OCI-LY7 (cell line): ENCODE measurements around the gene OGFRL1. TPM values are rescaled to one million over a fixed set of nuclear protein-coding genes. Genes with fewer than 3 reads are reported as not detected.

Experiments
- BruUV-seq: library from RNA; stranded (reverse); fragments of 400-500 nt; replicated peaks from 2 replicates; lab custom pipeline; 2021; lab: Mats Ljungman, UMichigan
- CTCF ChIA-PET: fragments of 300-600 bp; sonication (Branson Sonifier 250); formaldehyde crosslinking; loops from one replicate; lab custom pipeline; 2022; ENCODE audit warnings: antibody characterized with exemption; ENCODE audit not compliant: unreplicated experiment; lab: Charles Lee
- POLR2A ChIA-PET: fragments of 300-600 bp; sonication (Branson Sonifier 250); formaldehyde crosslinking; loops from one replicate; lab custom pipeline; 2022; ENCODE audit warnings: antibody characterized with exemption; lab: Charles Lee
- DNase-seq: peaks from one replicate; pipeline ENCODE4 v3.0.0-alpha.2; 2015; ENCODE audit warnings: low spot score
- H2AFZ ChIP-seq: fragments of 200-600 bp; sonication (generic), shearing (Covaris generic); 2 replicates; pipeline ENCODE4 v1.6.1; 2014; ENCODE audit warnings: mild to moderate bottlenecking, antibody characterized with exemption, low read length, moderate library complexity
- H3K27ac ChIP-seq: fragments of 200-600 bp; sonication (generic); 2 replicates; pipeline ENCODE4 v1.5.1; 2014; ENCODE audit warnings: mixed run types, low read depth, mild to moderate bottlenecking, moderate library complexity, low read length, inconsistent platforms; ENCODE audit not compliant: poor library complexity, severe bottlenecking
- H3K36me3 ChIP-seq: fragments of 200-600 bp; sonication (generic); 2 replicates; pipeline ENCODE4 v1.6.1; 2014; ENCODE audit warnings: mild to moderate bottlenecking, antibody characterized with exemption, low read length, moderate library complexity, mixed read lengths; ENCODE audit not compliant: insufficient read depth
- H3K4me1 ChIP-seq: fragments of 200-600 bp; sonication (generic); 2 replicates; pipeline ENCODE4 v1.5.1; 2014; ENCODE audit warnings: mild to moderate bottlenecking, low read length; ENCODE audit not compliant: insufficient read depth, poor library complexity, severe bottlenecking
- H3K4me2 ChIP-seq: fragments of 200-600 bp; sonication (generic); 2 replicates; pipeline ENCODE4 v1.6.1; 2014; ENCODE audit warnings: mild to moderate bottlenecking, low read length
- H3K4me3 ChIP-seq: fragments of 200-600 bp; sonication (generic); 2 replicates; pipeline ENCODE4 v1.5.1; 2014; ENCODE audit warnings: mild to moderate bottlenecking, low read depth, low read length; ENCODE audit not compliant: poor library complexity, severe bottlenecking
- H3K79me2 ChIP-seq: fragments of 200-600 bp; sonication (generic); 2 replicates; pipeline ENCODE4 v1.6.1; 2016; ENCODE audit warnings: low read depth, mild to moderate bottlenecking, low read length, moderate library complexity, mixed read lengths; ENCODE audit not compliant: insufficient read depth
- H3K9me2 ChIP-seq: fragments of 200-600 bp; sonication (generic); 2 replicates; pipeline ENCODE4 v1.6.1; 2016; ENCODE audit warnings: mild to moderate bottlenecking, low read length, mixed read lengths; ENCODE audit not compliant: insufficient read depth
- H3K9me3 ChIP-seq: fragments of 200-600 bp; sonication (generic); 2 replicates; pipeline ENCODE4 v1.6.1; 2014; ENCODE audit warnings: mild to moderate bottlenecking, mixed run types, low read length, mixed read lengths
- H4K20me1 ChIP-seq: fragments of 200-600 bp; sonication (generic); 2 replicates; pipeline ENCODE4 v1.6.1; 2014; ENCODE audit warnings: mild to moderate bottlenecking, antibody characterized with exemption, low read length, moderate library complexity, mixed read lengths; ENCODE audit not compliant: insufficient read depth
- EZH2phosphoT487 ChIP-seq: fragments of 200-600 bp; sonication (generic); IDR thresholded peaks from 2 replicates; pipeline ENCODE4 v1.6.1; 2018; ENCODE audit warnings: low read depth, borderline replicate concordance, mild to moderate bottlenecking, mixed run types, antibody characterized with exemption, low read length, moderate library complexity, mixed read lengths
- intact Hi-C: fragments of 100-400 bp; cut with micrococcal nuclease; formaldehyde crosslinking; loops from one replicate; pipeline ENCODE4 v1.10.0; 2022; ENCODE audit not compliant: unreplicated experiment
- total RNA-seq, 2 experiments: library from RNA; depleted of rRNA in 1 of 2; stranded (reverse); fragments of >200 nt in 1 of 2; shearing (Covaris generic) in 1 of 2; gene quantifications; 2 replicates each; pipeline ENCODE4 v1.2.3, GENCODE V29; 2014 to 2022
- TF ChIP-seq, protein P1 (sequence below): fragments of 200-600 bp; sonication (generic); conservative IDR thresholded peaks from 2 replicates; pipeline ENCODE4 v1.5.1; 2014; ENCODE audit warnings: mild to moderate bottlenecking, antibody characterized with exemption, low read length, moderate library complexity, mixed read lengths

Gene OGFRL1
- total RNA-seq, 2 experiments from 2014 or later: 32.9 to 33.5 TPM

DNA sequence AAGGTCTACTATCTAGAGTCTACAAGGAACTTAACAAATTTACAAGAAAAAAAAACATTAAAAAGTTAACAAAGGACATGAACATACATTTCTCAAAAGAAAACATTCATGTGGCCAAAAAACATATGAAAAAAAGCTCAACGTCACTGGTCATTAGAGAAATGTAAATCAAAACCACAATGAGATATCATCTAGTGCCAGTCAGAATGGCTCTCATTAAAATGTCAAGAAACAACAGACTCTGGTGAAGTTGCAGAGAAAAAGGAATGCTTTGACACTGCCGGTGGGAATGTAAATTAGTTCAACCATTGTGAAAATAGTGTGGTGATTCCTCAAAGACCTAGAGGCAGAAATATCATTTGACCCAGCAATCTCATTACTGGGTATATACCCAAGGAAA lies 48.3 kb downstream of the OGFRL1 start:
- Histone ChIP-seq H3K79me2 (no peaks in the 10 kb centered on the region), H3K4me3 (no peak overlapping the region), H3K4me2 (no peak overlapping the region), H4K20me1 (no peaks in the 10 kb centered on the region), H3K36me3 (no peaks in the 10 kb centered on the region), H3K9me2 (no peaks in the 10 kb centered on the region), H3K9me3 (no peaks in the 10 kb centered on the region), H3K4me1 (no peaks in the 10 kb centered on the region), H2AFZ (no peak overlapping the region), H3K27ac (no peak overlapping the region)
- ChIA-PET POLR2A (no interaction called here), CTCF (no interaction called here)
- no TSS peak for BruUV-seq
- intact Hi-C loops: no loop called here
- DNase-seq: no peak
- no peak for TF ChIP-seq EZH2phosphoT487
- TF ChIP-seq, protein P1, sequence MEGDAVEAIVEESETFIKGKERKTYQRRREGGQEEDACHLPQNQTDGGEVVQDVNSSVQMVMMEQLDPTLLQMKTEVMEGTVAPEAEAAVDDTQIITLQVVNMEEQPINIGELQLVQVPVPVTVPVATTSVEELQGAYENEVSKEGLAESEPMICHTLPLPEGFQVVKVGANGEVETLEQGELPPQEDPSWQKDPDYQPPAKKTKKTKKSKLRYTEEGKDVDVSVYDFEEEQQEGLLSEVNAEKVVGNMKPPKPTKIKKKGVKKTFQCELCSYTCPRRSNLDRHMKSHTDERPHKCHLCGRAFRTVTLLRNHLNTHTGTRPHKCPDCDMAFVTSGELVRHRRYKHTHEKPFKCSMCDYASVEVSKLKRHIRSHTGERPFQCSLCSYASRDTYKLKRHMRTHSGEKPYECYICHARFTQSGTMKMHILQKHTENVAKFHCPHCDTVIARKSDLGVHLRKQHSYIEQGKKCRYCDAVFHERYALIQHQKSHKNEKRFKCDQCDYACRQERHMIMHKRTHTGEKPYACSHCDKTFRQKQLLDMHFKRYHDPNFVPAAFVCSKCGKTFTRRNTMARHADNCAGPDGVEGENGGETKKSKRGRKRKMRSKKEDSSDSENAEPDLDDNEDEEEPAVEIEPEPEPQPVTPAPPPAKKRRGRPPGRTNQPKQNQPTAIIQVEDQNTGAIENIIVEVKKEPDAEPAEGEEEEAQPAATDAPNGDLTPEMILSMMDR: no peak

DNA sequence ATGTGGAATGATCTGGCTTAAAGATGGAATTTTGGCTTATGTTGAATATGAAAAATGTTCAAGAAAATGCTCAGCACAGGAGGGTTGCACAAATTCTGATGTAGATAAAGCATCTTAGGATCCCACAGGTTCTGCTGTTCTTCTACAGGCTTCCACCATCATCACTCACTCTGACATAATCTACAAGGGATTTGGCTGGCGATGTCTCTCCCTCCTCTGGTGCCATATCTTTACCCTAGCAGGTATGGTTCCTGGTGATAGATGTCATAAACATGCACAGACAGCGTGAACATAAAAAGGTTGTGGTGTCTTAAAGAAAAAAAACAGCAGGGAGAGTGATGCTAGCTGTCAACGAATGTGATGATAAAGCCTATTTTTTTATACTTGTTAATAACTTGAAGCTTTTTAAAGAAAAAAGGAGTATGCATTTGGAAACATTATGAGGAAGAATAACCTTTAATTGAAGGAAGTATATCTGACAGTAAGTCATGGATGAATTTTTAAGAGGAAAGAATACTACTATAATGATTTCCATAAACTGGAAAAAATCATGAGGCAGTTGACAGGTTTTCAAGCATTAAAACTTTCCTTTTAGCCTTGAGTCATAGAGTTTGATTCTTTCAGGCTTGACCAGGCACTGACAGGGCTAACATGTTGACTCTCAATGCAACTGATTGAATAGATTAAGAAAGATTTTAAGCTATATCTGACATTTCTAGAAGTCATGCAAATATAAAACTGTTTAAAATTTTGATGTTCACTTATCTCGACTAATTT lies 50.1 kb downstream of the OGFRL1 start:
- TF ChIP-seq, protein P1: no peak
- no peak for TF ChIP-seq EZH2phosphoT487
- intact Hi-C loops: no loop called here
- POLR2A ChIA-PET: interaction anchor here (0.6 kb wide), 1 partner anchor 261 kb away, joined by 4 read pairs; no protein-coding TSS in a partner anchor
- CTCF ChIA-PET: no interaction called here
- no peaks in the 10 kb centered on the region for H3K79me2 ChIP-seq
- H3K4me1 ChIP-seq: no peaks in the 10 kb centered on the region
- no peak overlapping the region for H3K27ac ChIP-seq
- no peak overlapping the region for H3K4me3 ChIP-seq
- no peaks in the 10 kb centered on the region for H4K20me1 ChIP-seq
- H3K36me3 ChIP-seq: no peaks in the 10 kb centered on the region
- H3K9me2 ChIP-seq: no peaks in the 10 kb centered on the region
- no peaks in the 10 kb centered on the region for H3K9me3 ChIP-seq
- H3K4me2 ChIP-seq: no peak overlapping the region
- no TSS peak for BruUV-seq
- no peak for DNase-seq
- no peak overlapping the region for H2AFZ ChIP-seq

DNA sequence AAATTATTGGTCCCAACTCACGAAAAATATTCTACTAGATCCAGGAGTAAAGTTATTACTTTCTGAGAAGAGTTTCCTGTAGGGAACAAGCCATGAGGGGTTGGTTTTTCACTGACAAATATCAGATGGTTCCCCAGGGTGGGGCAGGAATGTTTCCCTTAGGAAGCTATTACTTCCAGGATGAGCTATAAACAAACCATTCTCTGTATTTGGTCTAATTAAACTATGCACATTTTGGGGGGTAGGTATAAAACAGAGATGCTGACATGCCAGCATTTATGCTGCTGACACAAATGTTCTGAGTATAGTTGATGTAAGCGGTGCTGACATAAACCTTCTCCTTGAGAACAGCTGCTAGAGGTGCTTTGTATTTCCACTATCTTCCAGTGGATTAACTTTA lies 54.2 kb downstream of the OGFRL1 start:
- intact Hi-C loops: no loop called here
- Histone ChIP-seq H3K27ac (no peak overlapping the region), H4K20me1 (no peaks in the 10 kb centered on the region), H2AFZ (no peak overlapping the region), H3K9me2 (no peaks in the 10 kb centered on the region), H3K9me3 (no peaks in the 10 kb centered on the region), H3K36me3 (no peaks in the 10 kb centered on the region), H3K4me2 (no peak overlapping the region), H3K4me3 (no peak overlapping the region), H3K4me1 (peaks cover 4% of the 10 kb centered on the region), H3K79me2 (no peaks in the 10 kb centered on the region)
- ChIA-PET POLR2A (interaction anchor here (0.9 kb wide), 1 partner anchor 921 kb away, joined by 5 read pairs; no protein-coding TSS in a partner anchor), CTCF (no interaction called here)
- BruUV-seq: no TSS peak
- no peak for DNase-seq
- TF ChIP-seq EZH2phosphoT487: no peak
- TF ChIP-seq, protein P1: no peak
